HG03571 (cell line): ENCODE data around the gene DLL4.

Source experiments
- ATAC-seq: cut with Tn5 transposase; IDR thresholded peaks from one replicate; pipeline ENCODE4 v1.9.1; 2021; ENCODE audit not compliant: unreplicated experiment

Gene DLL4

DNA sequence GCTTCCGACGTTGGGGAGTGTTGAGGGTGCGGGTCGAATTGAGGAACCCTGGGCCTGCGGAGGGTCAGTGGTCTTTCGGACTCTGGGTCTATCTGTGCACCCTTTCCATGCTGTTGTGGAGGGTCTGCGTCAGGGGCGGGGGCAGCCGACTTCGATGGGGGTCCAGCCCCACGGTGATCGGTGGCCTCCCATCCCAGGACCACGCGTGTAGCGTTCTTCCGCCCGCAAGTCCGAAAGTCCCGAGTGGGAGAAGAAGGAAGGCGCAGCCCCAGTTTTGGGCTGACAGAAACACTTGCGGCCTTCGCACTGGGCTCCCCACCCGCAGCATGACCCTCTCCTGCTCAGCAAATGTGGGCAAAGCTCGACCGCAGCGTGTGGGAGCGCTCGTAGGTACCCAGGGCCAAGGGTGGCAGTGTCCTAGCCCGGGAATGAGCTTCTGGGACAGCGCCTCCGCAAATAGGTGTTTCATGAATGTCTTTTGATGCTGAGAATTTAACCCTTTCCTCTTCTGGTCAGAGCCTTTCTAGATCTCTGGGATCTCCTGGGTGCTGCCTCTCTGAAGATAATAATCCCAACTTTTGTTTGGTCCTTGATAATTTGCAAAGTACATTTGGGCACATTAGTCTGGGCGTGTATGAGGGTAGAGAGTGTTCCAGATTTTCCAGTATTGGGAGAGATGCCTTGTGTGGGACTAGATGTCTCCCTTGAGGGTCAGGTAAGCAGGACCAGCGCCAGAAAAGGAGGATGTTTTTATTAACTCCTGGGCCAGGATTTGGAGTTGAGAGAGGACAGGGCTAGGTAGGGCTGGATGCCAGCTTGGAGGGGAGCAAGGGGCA lies 2.3 kb upstream of the DLL4 start:
- no peak for ATAC-seq

DNA sequence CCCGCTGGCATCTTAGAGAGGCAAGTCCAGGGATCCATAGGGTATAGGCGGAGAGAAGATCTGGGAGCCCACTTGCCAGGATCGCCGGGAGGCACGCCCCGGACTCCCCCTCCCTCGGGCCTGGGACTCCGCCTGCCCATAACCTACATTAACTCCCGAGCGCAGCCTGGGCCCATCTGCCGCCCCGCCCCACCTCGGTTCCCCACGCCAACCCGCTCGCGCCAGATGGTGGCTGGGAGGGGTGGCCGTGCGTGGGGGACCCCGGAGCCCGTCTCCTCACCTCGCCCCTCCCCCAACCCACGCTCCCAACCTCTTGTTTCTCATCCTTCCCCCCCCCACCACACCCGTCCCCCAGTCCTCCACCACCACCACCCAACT lies 1.7 kb upstream of the DLL4 start:
- ATAC-seq: no peak

DNA sequence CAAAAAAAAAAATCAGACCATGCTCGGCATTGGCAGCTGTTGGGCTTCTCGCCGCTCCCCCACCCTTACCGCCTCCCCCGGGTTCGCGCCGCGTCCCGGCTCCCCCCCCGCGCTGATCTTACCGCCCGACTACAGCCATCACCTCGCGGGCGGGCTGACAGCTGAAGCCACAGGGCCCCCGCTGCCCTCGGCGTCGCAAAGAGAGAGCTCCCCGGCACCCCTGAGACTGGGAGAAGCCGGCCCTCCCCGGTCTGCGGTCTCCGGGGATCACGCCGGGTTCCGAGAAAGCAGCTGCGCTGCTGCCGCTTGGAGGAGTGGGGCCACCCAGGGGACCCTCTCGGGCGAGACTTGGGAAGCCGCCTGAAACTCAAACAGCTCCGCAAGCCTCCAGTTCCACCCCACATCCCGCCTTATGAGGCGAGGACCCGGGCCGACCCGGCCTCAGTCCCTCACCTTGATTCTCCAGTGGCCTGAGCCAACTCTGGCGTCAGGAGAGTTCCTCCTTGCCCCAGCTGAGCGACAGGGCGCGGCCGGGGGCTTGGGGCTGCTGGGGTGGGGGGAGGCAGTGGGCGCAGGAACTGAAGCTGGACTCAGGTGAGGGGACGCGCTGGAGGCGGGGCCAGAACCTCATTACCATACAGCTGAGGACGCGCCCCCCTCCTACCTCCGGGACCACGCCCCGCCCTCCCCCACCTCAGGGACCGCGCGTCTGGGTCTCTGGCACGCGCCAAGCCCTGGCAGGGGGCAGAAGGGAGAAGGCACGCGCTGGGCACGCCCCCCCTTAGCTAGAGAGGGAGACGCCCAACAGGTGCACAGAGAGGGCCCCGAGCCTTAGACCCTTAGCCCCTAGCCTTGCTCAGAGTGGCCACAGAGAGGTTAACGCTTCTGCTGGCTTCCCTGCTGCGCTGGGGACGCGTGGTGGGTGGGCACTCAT lies 1.0 kb upstream of the DLL4 start:
- ATAC-seq: no peak

DNA sequence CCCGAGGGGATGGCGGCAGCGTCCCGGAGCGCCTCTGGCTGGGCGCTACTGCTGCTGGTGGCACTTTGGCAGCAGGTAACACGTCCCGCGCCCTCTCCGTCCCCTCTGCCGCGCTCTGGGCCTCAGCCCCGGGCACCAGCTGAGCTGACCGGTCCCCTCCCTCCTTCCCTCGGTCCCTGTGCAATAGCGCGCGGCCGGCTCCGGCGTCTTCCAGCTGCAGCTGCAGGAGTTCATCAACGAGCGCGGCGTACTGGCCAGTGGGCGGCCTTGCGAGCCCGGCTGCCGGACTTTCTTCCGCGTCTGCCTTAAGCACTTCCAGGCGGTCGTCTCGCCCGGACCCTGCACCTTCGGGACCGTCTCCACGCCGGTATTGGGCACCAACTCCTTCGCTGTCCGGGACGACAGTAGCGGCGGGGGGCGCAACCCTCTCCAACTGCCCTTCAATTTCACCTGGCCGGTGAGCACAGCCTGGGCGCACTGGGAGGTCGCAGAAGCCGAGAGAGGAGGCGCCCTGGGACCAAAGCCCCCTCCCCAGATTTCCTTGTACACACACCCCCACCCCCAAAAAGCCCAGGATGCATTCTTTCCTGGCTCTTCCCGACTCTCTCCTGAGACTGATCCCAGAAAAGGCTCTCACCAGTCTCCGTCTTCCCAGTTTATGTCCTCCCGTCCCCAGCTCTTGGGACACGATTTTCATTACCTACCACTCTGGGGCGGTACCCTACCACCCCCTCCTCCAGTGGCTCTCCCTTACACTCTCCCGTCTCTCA lies 705 bp downstream of the DLL4 start:
- ATAC-seq: no peak

DNA sequence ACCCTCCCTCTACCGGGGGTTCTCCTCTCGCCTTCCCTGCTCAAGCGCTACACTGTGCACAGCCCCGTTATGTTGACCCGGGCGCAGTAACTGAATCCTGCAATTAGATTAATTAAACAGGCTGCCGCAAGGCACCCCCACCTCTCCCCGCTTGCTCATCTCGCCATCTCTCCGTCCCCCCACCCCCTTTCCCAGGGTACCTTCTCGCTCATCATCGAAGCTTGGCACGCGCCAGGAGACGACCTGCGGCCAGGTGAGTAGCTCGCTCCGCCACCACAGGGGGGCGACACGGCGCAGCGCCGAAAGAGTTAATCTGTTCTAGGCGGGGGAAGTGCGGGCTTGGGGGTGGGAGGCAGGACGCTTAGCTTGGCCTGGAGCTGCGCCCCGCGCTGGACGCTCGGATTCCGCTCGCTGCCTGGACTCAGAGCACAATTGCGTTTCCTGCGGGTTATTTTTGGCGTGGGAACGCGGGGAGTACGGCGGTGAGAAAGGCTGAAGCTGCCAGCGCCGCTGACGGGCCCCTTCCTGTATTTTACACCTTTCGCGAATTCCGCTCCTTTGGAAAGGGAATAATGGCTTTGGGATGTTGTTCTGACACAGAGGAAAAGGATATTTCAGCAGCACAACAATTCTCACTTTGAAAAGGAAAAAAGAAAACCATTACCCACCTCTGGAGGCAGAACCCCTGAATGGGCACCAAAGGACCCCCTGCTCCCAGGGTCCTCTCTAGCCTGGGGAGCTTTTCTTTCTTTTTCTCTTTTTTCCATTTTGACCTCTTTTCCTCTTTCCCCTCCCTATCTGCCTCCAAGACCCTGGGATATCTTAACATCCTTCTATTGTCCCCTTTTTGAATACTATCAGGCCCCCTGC lies 1.5 kb downstream of the DLL4 start:
- ATAC-seq: no peak

DNA sequence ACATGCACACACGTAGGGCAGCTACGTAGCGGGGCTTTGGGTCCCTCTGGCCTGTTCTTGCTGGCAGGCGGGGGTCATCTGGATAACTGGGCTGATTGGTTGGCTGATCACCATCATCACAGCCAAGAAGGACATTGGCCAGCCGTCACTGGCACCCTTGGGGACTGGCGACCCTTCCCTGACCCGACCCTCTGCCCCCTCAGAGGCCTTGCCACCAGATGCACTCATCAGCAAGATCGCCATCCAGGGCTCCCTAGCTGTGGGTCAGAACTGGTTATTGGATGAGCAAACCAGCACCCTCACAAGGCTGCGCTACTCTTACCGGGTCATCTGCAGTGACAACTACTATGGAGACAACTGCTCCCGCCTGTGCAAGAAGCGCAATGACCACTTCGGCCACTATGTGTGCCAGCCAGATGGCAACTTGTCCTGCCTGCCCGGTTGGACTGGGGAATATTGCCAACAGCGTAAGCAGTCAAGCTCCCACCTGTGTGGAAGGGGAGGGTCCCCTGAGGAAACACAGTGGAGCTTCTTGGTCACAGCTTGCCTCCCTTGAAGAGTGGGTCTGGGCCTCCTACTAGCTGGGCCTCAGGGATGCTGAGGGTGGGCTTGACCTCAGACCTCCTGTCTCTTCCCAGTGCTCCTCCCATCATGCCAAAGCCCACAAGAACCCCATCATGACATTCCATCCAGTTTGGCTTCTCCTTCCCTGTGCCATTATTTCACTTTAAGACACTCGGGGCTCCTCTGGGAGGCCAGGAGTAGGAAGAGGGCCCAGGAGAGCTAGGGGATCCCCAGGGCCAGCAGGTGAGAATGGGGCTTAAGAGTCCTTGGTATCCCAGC lies 2.4 kb downstream of the DLL4 start:
- no peak for ATAC-seq

DNA sequence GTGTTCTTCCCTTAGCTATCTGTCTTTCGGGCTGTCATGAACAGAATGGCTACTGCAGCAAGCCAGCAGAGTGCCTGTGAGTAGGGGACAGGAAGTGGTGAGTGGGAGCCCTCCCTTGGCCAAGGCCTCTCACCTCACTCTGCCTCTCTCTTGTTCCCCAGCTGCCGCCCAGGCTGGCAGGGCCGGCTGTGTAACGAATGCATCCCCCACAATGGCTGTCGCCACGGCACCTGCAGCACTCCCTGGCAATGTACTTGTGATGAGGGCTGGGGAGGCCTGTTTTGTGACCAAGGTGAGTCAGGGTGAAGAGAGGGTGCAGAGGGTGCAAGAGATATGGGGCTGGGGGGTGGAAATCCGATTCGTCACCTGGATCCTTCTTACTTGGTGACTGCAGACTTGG lies 3.0 kb downstream of the DLL4 start:
- no peak for ATAC-seq

DNA sequence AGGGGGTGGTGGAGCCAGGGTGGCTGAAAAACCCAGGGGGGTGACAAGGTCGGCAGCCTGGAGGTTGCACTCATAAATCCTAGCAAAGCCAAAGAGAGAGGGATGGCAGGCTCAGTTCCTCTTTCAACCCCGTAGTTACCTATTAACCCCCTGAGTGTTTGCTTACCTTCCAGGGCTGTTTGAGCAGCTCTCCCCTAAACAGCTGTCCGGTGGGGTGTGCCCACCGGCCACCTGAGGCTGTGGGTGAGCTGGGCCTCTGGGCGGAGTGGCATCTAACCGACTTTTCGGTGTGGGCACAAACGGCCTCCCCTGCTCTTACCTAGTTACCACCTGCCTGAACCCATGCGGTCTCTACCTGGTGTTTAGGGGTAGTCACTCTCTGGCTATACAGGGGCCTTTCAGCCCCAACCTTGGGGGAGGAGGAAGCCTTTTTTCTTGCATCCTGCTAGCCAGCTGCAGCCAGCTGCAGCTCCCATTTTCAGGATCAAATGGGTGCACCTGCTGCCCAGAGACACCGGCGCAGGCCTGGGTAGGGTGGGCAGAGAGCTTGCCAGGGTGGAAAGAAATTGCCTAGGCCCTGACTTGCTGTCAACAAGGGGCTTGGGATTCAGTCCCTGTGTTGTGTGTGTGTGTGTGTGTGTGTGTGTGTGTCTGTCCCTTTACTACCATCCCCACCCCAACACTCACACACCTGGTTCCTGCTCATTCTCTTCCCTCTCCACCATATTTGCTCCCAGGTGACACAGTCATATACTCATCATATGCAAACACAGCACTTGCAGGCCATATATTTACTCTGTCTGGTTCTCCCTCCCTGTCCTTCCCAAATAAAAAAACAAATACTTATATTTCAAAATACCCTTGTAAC lies 3.7 kb downstream of the DLL4 start:
- no peak for ATAC-seq

DNA sequence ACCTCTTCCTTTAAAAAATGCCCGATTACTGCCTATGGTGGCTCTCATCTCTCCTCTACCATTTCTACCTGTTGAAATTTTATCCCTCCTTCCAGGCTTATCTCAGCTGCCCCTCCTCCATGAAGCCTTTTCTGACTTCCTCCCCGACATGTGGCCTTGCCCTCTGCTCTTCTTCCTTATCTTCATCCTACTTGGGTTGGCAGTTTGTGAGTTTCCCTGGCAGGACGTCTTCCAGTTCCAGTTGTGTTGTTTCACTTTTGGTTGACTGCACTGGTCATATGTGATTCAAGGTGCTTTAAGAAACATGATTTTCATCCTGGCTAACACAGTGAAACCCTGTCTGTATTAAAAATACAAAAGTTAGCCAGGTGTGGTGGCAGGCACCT lies 4.4 kb downstream of the DLL4 start:
- no peak for ATAC-seq

DNA sequence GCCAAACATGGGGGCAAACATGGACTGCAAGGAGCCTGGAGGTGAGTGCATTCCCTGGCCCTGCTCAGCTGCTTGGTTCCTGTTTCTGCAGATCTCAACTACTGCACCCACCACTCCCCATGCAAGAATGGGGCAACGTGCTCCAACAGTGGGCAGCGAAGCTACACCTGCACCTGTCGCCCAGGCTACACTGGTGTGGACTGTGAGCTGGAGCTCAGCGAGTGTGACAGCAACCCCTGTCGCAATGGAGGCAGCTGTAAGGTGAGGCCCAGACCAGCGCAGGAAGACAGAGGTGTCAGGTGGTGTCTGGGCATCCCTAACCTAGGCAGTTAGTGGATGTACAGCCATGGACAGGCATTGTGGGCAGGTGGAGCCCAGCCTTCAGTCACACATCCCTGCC lies 5.3 kb downstream of the DLL4 start:
- no peak for ATAC-seq

DNA sequence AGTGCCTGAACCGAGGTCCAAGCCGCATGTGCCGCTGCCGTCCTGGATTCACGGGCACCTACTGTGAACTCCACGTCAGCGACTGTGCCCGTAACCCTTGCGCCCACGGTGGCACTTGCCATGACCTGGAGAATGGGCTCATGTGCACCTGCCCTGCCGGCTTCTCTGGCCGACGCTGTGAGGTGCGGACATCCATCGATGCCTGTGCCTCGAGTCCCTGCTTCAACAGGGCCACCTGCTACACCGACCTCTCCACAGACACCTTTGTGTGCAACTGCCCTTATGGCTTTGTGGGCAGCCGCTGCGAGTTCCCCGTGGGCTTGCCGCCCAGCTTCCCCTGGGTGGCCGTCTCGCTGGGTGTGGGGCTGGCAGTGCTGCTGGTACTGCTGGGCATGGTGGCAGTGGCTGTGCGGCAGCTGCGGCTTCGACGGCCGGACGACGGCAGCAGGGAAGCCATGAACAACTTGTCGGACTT lies 7.1 kb downstream of the DLL4 start:
- no peak for ATAC-seq

DNA sequence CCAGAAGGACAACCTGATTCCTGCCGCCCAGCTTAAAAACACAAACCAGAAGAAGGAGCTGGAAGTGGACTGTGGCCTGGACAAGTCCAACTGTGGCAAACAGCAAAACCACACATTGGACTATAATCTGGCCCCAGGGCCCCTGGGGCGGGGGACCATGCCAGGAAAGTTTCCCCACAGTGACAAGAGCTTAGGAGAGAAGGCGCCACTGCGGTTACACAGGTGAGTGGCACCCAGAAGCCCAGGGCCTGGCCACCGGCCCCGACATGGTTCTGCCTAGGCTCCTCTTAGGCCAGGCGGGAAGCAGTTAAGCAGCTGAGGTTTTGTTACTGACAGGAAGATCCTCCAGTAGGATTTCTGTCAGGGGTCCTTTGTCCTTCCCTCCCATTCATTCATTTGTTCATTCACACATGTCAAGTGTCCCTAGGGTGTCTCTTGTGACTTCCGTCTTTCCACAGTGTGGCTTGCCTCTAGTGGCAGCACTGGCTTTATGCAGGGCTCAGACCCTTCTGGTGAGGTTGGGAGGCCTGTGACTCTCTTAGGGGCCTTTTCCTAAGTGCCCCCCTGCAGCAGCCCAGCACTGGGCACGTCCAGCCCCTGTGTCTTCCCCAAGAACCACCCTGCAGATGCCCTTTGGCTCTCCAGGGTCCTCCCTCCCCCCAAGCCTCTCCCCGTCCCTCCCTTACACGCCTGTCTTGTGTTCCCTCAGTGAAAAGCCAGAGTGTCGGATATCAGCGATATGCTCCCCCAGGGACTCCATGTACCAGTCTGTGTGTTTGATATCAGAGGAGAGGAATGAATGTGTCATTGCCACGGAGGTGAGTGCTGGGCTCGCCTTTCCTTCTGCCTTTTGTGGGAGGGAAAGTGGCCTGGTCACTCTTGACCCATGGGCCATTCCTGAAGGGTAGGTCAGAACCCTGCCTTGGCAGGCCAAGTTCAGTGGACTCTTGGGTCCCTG lies 7.8 kb downstream of the DLL4 start:
- no peak for ATAC-seq

DNA sequence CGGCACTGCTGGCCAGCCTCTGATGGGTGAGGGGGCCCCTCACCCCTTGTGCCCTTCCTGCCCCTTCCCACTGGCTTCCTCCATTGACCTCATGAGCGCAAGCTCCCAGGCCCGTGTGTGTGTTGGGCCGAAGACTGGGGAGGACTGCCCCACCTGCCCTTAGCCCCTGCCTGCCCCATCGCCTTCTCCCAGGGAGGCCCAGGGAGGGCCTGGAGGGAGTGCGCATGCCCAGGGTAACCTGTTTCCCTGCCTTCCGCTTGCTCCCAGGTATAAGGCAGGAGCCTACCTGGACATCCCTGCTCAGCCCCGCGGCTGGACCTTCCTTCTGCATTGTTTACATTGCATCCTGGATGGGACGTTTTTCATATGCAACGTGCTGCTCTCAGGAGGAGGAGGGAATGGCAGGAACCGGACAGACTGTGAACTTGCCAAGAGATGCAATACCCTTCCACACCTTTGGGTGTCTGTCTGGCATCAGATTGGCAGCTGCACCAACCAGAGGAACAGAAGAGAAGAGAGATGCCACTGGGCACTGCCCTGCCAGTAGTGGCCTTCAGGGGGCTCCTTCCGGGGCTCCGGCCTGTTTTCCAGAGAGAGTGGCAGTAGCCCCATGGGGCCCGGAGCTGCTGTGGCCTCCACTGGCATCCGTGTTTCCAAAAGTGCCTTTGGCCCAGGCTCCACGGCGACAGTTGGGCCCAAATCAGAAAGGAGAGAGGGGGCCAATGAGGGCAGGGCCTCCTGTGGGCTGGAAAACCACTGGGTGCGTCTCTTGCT lies 8.8 kb downstream of the DLL4 start:
- no peak for ATAC-seq

DNA sequence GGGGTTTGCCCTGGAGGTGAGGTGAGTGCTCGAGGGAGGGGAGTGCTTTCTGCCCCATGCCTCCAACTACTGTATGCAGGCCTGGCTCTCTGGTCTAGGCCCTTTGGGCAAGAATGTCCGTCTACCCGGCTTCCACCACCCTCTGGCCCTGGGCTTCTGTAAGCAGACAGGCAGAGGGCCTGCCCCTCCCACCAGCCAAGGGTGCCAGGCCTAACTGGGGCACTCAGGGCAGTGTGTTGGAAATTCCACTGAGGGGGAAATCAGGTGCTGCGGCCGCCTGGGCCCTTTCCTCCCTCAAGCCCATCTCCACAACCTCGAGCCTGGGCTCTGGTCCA lies 9.4 kb downstream of the DLL4 start:
- ATAC-seq: no peak

DNA sequence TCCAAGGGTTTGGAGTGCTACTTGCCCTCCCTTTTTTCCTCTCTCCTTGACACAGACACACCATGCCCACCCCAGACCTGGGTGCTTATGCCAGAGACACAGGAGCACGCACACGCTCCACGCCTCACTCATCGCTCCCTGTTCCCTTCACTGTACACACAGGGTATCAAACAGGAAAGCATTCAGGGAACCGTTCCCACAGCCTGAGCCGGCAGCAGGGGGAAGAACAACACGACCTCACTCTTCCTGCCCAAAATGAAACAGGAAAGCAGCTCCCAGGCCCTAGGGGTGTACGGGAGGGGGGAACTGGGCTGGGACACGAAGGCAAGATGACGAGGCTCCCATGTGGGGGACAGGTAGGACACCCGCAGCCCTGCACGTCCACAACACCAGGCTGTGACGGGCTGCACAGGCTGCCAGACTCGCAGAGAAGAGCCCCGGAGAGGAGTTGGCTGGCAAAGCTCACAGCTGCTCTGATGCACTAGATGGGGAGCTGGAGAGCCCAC lies 11.2 kb downstream of the DLL4 start:
- ATAC-seq: no peak

DNA sequence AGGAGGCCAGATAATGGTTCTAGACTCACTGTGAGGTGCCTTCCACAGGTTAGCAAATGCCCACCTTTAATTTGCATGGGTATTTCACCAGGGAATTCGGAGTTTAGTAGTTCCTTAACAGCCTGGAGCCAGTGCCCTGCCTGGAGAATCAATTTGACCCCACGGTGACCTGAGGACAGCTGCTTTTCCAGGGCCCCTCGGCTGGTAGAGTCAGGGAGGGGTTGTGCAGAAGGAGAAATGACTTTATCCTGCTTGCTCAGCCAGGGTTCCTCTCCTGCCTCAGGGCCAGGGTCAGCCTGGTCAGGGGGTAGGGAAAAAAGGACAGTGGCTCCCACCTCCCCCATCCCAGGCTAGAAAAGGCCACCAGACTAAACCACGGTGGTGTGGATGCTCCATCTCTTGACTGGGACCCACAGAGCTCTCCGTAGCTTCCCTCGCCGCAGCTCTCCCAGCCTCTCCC lies 12.0 kb downstream of the DLL4 start:
- ATAC-seq: no peak
